GM18517 (cell line): Measurements from ENCODE around the gene SAMD10.
"Not testable (repeated sequence)": the region's sequence is repeated elsewhere in the genome, so short reads cannot be mapped to it uniquely, and the experiment has no call there.

Experiments used
- ATAC-seq: cut with Tn5 transposase; IDR thresholded peaks from one replicate; pipeline ENCODE4 v1.9.1; 2021; ENCODE audit warnings: mild to moderate bottlenecking, moderate library complexity; ENCODE audit not compliant: unreplicated experiment

SAMD10 gene

GRCh38 chr20:63969838-63970713 lies 9.4 kb downstream of the SAMD10 start, which contains the start of gene ZNF512B:
Gene ZNF512B (minus strand): TSS chr20:63969930. CDS start chr20:63967950, 1,980 bp downstream.
- ATAC-seq = no peak

GRCh38 chr20:63968928-63969760 lies 10.3 kb downstream of the SAMD10 start:
- ATAC-seq = no peak

GRCh38 chr20:63968136-63968927 lies 11.1 kb downstream of the SAMD10 start:
- ATAC-seq = no peak

GRCh38 chr20:63967330-63968135 lies 11.9 kb downstream of the SAMD10 start:
- ATAC-seq = no peak

- no peak for ATAC-seq
These were observed 12.5 kb downstream of the SAMD10 start for GRCh38 chr20:63966944-63967322.

GRCh38 chr20:63966172-63966943 lies 13.1 kb downstream of the SAMD10 start:
- ATAC-seq = no peak

- no peak for ATAC-seq
These were observed 15.0 kb downstream of the SAMD10 start for GRCh38 chr20:63964412-63964811.

- ATAC-seq = no peak
These were observed 15.6 kb downstream of the SAMD10 start for GRCh38 chr20:63963784-63964301.

- no peak for ATAC-seq
These were observed 16.1 kb downstream of the SAMD10 start for GRCh38 chr20:63963348-63963741.

- ATAC-seq = no peak
These were observed 16.8 kb downstream of the SAMD10 start for GRCh38 chr20:63962426-63963347.

GRCh38 chr20:63961664-63962425 lies 17.6 kb downstream of the SAMD10 start:
- no peak for ATAC-seq

GRCh38 chr20:63960654-63961621 lies 18.5 kb downstream of the SAMD10 start:
- not testable (repeated sequence) for ATAC-seq

- no peak for ATAC-seq
These were observed 19.8 kb downstream of the SAMD10 start for GRCh38 chr20:63959699-63960075.

GRCh38 chr20:63958964-63959698 lies 20.3 kb downstream of the SAMD10 start:
- no peak for ATAC-seq

- ATAC-seq = no peak
These were observed 21.0 kb downstream of the SAMD10 start for GRCh38 chr20:63958471-63958870.
